Testis (tissue), 3 donors: Measurements from ENCODE around the gene IPO4. TPM values are rescaled to one million over a fixed set of nuclear protein-coding genes. Genes with fewer than 3 reads are reported as not detected.
A peak's percentile ranks its signal among the peaks of the same experiment; 100 is the strongest.
"Not testable (repeated sequence)": the region's sequence is repeated elsewhere in the genome, so short reads cannot be mapped to it uniquely, and the experiment has no call there.

ENCODE experiments used
- DNase-seq: peaks from one replicate; pipeline ENCODE4 v3.0.0-alpha.2; 2019
- H3K27ac ChIP-seq, 2 donors: fragments of 200-600 bp; sonication (generic); one replicate each; pipeline ENCODE4 v1.5.1; 2019
- H3K27me3 ChIP-seq: fragments of 200-600 bp; sonication (generic); one replicate; pipeline ENCODE4 v1.5.1; 2019
- H3K36me3 ChIP-seq: fragments of 200-600 bp; sonication (generic); one replicate; pipeline ENCODE4 v1.5.1; 2017; ENCODE audit warnings: low read depth; ENCODE audit errors: missing control alignments
- H3K4me1 ChIP-seq: fragments of 200-600 bp; sonication (generic); one replicate; pipeline ENCODE4 v1.5.1; 2019
- H3K4me3 ChIP-seq, 2 donors: fragments of 200-600 bp; sonication (generic); one replicate each; pipeline ENCODE4 v1.5.1; 2017 to 2019
- H3K9me3 ChIP-seq: fragments of 200-600 bp; sonication (generic); one replicate; pipeline ENCODE4 v1.5.1; 2017
- POLR2A ChIP-seq: fragments of 450-650 bp; IDR thresholded peaks from one replicate; pipeline ENCODE4 v1.6.1; 2017; ENCODE audit warnings: antibody characterized with exemption, mild to moderate bottlenecking, moderate library complexity
- WGBS, 2 donors: methylation state at CpG; one replicate each; pipeline ENCODE4 v1.1.5; 2018; 5-methylcytosine and 5-hydroxymethylcytosine counted together
- intact Hi-C: fragments of 100-400 bp; cut with DNase I; formaldehyde crosslinking; loops from one replicate; pipeline ENCODE4 v1.15.1; 2023; ENCODE audit warnings: low total_unique reads
- polyA plus RNA-seq: library from polyadenylated mRNA; stranded (reverse); fragments of 350-450 nt; fragmentation: Illumina TruSeq; extraction: RNeasy Lipid Tissue Mini Kit (QIAGEN cat#74804); gene quantifications from one replicate; pipeline ENCODE4 v1.2.3, GENCODE V29; 2014; ENCODE audit warnings: low read depth, low replicate concordance; ENCODE audit not compliant: insufficient read depth
- total RNA-seq, 2 donors: library from RNA; depleted of rRNA; stranded (reverse); fragments of >200 nt; gene quantifications; one replicate each; pipeline ENCODE4 v1.2.3, GENCODE V29; 2016
- TF ChIP-seq, protein P1 (sequence below), 3 experiments: fragments of 450-650 bp in 2 of 3; fragments of 200-600 bp in 1 of 3; sonication (generic) in 1 of 3; IDR thresholded peaks; one replicate each; pipeline ENCODE4 v1.5.1; 2016 to 2019; ENCODE audit warnings: antibody characterized with exemption in 3 of 3, mild to moderate bottlenecking in 2 of 3, moderate library complexity in 1 of 3

Gene IPO4
- total and polyA plus RNA-seq, 3 donors from 2014 or later = 85.9 to 156 (median 140) TPM

GRCh38 chr14:24224618-24225071 lies 36.0 kb upstream of the IPO4 start:
- Histone ChIP-seq H3K36me3 (no peaks in the 10 kb centered on the region), H3K27ac (no peak overlapping the region), H3K4me3 (no peak overlapping the region), H3K27me3 (no peaks in the 10 kb centered on the region), H3K4me1 (no peaks in the 10 kb centered on the region), H3K9me3 (no peaks in the 10 kb centered on the region)
- no peak for TF ChIP-seq POLR2A
- TF ChIP-seq, protein P1, sequence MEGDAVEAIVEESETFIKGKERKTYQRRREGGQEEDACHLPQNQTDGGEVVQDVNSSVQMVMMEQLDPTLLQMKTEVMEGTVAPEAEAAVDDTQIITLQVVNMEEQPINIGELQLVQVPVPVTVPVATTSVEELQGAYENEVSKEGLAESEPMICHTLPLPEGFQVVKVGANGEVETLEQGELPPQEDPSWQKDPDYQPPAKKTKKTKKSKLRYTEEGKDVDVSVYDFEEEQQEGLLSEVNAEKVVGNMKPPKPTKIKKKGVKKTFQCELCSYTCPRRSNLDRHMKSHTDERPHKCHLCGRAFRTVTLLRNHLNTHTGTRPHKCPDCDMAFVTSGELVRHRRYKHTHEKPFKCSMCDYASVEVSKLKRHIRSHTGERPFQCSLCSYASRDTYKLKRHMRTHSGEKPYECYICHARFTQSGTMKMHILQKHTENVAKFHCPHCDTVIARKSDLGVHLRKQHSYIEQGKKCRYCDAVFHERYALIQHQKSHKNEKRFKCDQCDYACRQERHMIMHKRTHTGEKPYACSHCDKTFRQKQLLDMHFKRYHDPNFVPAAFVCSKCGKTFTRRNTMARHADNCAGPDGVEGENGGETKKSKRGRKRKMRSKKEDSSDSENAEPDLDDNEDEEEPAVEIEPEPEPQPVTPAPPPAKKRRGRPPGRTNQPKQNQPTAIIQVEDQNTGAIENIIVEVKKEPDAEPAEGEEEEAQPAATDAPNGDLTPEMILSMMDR (IDR thresholded peaks at IDR 0.05) = no peak
- intact Hi-C loops = no loop called here
- no peak for DNase-seq
- 91 to 92% methylated on average over 7 of the region's 7 CpGs for WGBS, 2 donors

GRCh38 chr14:24222987-24223386 lies 34.4 kb upstream of the IPO4 start:
- H3K9me3 ChIP-seq, DNase-seq, H3K27ac ChIP-seq, H3K4me3 ChIP-seq, H3K4me1 ChIP-seq, H3K36me3 ChIP-seq, H3K27me3 ChIP-seq, intact Hi-C loops: not testable (repeated sequence)
- WGBS, 2 donors = 97 to 98% methylated on average over 4 of the region's 4 CpGs

DNA sequence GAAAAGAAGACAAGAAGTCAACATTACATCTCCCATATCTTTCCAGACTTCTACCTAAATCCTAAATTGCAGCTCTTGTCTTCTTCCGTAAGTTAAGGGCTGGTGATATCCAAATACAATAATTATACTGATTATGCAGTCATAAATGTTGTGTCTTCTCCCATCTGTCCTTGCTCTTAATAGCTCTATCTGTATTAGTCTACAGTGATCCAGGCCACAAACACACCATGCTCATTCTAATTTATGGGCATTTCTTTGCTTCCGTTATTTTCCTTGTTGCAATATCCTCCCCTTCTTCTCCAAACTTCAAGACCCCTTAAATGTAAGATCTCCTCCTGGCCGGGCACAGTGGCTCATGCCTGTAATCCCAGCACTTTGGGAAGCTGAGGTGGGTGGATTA lies 30.9 kb upstream of the IPO4 start:
- Histone ChIP-seq H3K36me3 (no peaks in the 10 kb centered on the region), H3K4me3 (no peak overlapping the region), H3K27me3 (no peaks in the 10 kb centered on the region), H3K9me3 (no peaks in the 10 kb centered on the region), H3K27ac (no peak overlapping the region), H3K4me1 (peaks cover 13% of the 10 kb centered on the region)
- DNase-seq = no peak
- intact Hi-C loops = no loop called here
- TF ChIP-seq, protein P1 (IDR thresholded peaks at IDR 0.05) = no peak
- TF ChIP-seq POLR2A = no peak
- 56 to 58% methylated on average over 3 of the region's 3 CpGs for WGBS, 2 donors

- H3K4me1 ChIP-seq = peaks cover 16% of the 10 kb centered on the region
- TF ChIP-seq POLR2A = no peak
- TF ChIP-seq, protein P1 (IDR thresholded peaks at IDR 0.05) = no peak
- H3K27ac ChIP-seq = no peak overlapping the region
- WGBS, 2 donors = 87 to 88% methylated on average over 4 of the region's 4 CpGs
- H3K27me3 ChIP-seq = no peaks in the 10 kb centered on the region
- no peak for DNase-seq
- H3K9me3 ChIP-seq = no peaks in the 10 kb centered on the region
- intact Hi-C loops = no loop called here
- H3K36me3 ChIP-seq = no peaks in the 10 kb centered on the region
- H3K4me3 ChIP-seq = no peak overlapping the region
Measured at GRCh38 chr14:24219080-24219479, 30.5 kb upstream of the IPO4 start.

GRCh38 chr14:24216876-24217275 lies 28.3 kb upstream of the IPO4 start:
- DNase-seq, H3K27ac ChIP-seq, intact Hi-C loops, H3K4me3 ChIP-seq, H3K27me3 ChIP-seq, H3K9me3 ChIP-seq, H3K36me3 ChIP-seq: not testable (repeated sequence)
- H3K4me1 ChIP-seq = peaks cover 21% of the 10 kb centered on the region
- WGBS, 2 donors = 50 to 86% methylated on average over 1 of the region's 1 CpG

- 34 to 65% methylated on average over 2 of the region's 2 CpGs for WGBS, 2 donors
- H3K27me3 ChIP-seq = no peaks in the 10 kb centered on the region
- H3K9me3 ChIP-seq = no peaks in the 10 kb centered on the region
- intact Hi-C loops = no loop called here
- DNase-seq = no peak
- TF ChIP-seq POLR2A = no peak
- TF ChIP-seq, protein P1 (IDR thresholded peaks at IDR 0.05) = no peak
- no peaks in the 10 kb centered on the region for H3K36me3 ChIP-seq
- peak overlapping the region; percentile 88 to 92 for H3K27ac ChIP-seq
- H3K4me1 ChIP-seq = peaks cover 21% of the 10 kb centered on the region
- H3K4me3 ChIP-seq = no peak overlapping the region
Measured at GRCh38 chr14:24216345-24216699, 27.7 kb upstream of the IPO4 start.
